Femur (tissue), 1 donor: ENCODE data around the gene RFX1.
"Not testable (repeated sequence)": the region's sequence is repeated elsewhere in the genome, so short reads cannot be mapped to it uniquely, and the experiment has no call there.

ENCODE experiments used
- DNase-seq: peaks from one replicate; pipeline ENCODE4 v3.0.0-alpha.2; 2017

The RFX1 gene

DNA sequence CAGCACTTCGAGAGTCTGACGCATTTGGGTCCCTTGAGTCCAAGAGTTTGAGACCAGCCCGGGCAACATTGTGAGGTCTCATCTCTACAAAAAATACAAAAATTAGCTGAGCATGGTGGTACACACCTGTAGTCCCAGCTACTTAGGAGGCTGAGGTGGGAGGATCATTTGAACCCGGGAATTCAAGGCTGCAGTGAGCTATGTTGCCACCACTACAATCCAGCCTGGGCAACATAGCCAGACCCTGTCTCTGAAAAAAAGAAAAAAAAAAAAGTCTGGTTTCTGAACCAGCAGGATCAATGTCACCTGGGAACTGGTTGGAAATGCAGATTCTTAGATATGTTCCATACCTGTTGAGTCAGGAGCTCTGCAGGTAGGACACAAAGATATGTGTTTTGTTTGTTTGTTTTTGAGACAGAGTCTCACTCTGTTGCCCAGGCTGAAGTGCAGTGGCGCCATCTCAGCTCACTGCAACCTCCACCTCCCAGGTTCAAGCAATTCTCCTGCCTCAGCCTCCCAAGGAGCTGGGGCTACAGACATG lies 20.6 kb upstream of the RFX1 start:
- not testable (repeated sequence) for DNase-seq

DNA sequence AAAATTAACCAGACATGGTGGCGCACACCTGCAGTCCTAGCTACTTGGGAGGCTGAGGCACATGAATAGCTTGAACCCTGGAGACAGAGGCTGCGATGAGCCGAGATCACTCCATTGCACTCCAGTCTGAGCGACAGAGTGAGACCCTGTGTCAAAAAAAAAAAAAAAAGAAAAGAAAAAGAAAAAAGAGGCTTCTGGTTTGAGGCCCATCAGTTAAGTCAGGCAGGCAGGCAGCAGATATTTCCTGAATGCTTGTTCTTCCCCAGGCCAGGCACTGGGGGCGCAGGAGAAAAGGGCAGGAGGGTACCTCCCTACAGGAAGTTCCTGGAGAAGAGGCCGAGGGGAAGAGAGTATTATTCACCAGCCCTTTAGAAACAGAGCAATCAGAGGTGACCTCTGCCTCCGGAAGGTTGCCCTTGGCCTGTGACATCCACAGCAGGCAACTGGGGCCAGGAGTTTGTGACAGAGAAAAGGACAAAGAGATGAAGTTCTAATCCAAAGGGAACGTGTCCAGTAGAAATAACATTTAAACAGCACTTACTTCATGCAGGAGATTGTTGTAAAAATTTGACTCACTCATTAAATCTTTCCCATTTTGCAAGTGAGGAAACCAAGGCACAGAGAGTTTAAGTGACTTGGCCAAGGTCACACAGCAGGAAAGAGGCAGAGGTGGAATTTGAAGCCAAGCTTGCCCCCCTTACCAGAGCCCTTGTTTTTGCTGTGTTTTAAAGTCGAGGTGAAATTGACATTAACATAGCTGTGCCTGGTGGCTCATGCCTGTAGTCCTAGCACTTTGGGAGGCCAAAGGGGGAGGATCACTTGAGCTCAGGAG lies 17.5 kb upstream of the RFX1 start:
- peak; percentile 47 for DNase-seq

DNA sequence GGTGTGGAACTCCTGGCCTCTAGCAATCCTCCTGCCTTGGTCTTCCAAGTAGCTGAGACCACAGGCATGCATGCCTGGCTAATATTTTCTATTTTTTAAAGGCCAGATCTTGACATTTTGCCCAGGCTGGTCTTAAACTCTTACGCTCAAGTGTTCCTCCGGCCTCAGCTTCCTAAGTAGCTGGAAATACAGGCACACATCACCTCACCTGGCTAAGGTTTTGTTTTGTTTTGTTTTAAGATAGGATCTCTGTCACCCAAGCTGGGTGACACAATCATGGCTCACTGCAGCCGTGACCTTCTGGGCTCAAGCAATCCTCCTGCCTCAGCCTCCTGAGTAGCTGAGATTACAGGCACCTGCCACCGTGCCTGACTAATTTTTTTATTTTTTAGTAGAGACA lies 16.3 kb upstream of the RFX1 start:
- DNase-seq, result no peak

DNA sequence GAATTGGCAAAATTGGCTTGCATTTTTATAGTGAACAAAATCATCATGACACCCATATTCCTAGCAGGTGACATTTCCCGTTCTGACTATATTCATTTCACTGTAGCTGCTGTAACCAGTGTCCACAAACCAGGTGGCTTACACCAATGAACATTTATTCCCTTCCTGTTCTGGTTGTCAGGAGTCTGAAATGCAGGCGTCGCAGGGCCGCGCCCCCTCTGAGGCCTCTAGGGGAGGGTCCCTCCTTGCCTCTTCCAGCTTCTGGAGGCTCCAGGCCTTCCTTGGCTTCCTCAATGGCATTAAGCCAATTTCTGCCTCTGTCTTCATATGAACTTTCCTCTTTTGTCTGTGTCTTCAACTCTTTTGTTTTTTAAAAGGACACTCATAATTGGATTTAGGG lies 15.4 kb upstream of the RFX1 start:
- DNase-seq, result no peak

DNA sequence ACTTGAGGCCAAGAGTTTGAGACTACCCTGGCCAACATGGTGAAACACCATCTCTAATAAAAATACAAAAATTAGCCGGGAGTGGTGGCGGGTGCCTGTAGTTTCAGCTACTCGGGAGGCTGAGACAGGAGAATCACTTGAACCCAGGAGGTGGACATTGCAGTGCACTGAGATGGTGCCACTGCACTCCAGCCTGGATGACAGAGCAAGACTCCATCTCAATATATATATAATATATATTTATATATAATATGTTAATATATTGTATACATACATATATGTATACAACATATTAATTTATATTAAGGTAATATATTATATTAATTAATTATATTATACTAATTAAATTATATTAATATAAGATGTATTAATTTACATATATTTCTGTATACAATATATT lies 13.6 kb upstream of the RFX1 start:
- DNase-seq, result not testable (repeated sequence)

GRCh38 chr19:14019100-14019499 lies 13.0 kb upstream of the RFX1 start:
- no peak for DNase-seq

DNA sequence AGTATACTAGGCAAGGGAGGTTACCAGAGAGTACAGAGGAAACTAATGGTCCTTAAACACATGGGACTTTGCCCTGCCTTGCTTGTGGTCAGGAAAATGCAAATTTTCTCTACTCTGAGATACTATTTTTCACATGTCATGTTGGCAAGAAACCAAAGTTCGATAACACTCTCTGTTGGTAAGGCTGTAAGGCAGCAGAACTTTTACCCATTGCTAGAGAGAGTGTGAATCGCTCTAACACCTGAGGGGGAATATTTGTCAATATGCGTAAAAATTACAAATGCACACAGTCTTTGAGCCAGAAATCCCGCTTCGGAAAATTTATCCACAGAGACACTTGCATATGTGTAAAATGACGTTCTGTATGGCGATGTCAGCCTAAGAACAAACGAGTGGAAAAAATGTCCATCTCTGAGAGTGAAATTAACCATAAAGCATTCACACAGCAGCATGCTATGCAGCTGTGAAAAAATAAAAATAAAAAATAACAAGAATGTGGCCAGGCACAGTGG lies 9.5 kb upstream of the RFX1 start:
- no peak for DNase-seq

DNA sequence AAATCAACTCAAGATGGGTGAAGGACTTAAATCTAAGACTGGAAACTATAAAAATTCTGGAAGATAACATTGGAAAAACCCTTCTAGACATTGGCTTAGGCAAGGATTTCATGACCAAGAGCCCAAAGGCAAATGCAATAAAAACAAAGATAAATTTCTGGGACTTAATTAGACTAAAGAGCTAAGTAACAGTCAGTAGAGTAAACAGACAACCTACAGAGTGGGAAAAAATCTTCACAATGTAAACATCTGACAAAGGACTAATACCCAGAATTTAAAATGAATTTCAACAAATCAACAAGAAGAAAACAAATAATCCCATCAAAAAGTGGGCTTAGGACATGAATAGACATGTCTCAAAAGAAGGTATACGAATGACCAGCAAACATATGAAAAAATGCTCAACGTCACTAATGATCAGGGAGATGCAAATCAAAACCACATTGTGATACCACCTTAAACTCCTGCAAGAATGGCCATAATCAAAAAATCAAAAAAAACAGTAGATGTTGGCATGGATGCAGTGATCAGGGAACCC lies 6.3 kb upstream of the RFX1 start:
- no peak for DNase-seq

DNA sequence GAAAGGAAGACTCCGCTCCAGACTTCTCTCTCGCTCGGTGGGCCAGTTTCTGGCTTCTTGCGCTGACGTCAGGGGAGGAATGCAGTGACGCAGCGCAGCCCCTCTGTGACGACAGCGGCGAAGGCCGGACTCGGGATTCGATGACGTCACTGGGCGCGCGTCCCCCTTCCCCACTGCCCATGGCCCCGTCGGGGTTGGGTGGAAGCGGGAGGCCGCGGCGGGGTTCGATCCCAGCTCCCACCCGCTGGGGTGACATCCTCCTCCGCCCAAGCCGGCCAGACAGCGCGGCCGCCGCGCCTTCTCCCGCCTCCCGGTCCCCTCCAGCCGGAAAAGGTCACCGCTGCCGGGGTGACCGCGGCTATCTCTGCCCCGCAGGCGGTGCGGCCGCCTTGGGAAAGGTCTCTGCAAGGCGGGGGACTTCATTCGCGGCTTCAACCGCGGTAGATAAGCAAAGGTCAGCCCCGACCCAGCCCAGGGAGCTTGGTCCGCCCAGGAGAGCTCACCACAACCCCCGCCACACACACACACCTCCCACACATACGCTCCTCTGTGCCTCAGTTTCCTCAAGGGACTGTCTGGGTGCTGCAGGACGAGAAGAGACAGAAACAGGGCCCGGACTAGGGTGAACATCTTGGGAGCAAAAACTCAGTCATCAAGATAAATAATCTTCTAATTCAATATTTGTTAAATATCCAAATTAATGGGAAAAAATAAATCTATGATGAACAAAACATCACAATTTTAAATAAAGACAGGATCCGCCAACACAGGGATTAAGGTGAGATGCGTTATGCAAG lies 844 bp upstream of the RFX1 start:
- no peak for DNase-seq

DNA sequence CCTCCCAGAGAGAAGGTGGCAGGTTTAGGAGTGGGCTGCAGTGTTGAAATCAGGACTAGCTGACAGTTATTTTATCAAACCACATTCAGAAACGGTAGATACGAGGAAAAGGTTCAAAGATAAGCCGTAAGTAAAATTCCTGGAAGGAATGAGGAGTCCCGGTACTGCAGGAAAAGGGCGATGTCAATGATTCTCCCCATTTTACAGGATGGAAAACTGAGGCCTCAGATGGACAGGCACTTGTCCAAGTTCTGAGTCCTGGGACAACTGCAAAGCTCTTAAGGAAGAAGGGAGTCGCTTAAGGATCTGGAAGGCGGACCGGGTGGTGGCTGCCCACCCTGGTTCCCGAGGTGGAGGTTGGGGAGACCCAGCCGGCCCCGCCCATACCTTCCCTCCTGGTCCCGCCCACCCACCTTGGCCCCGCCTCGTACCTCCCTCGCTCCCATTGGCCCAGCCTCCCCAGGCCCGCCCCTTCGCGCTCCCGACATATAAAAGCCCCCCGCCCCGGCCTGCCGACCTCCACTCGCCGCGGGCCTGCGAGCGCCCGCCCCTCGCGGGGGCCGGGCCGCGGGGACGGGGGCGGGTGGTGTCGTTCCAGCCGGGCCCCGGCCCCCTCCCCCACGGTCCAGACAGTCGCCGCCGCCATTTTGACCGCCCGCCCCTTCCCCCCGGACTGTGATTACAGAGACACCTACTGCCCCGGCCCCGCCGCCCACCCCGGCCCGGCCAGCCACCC lies 603 bp downstream of the RFX1 start:
- DNase-seq, result peak; percentile 95

- DNase-seq, result no peak
Measured at GRCh38 chr19:14004619-14005348, 1.3 kb downstream of the RFX1 start.

GRCh38 chr19:14003251-14004055 lies 2.7 kb downstream of the RFX1 start:
- DNase-seq, result no peak

DNA sequence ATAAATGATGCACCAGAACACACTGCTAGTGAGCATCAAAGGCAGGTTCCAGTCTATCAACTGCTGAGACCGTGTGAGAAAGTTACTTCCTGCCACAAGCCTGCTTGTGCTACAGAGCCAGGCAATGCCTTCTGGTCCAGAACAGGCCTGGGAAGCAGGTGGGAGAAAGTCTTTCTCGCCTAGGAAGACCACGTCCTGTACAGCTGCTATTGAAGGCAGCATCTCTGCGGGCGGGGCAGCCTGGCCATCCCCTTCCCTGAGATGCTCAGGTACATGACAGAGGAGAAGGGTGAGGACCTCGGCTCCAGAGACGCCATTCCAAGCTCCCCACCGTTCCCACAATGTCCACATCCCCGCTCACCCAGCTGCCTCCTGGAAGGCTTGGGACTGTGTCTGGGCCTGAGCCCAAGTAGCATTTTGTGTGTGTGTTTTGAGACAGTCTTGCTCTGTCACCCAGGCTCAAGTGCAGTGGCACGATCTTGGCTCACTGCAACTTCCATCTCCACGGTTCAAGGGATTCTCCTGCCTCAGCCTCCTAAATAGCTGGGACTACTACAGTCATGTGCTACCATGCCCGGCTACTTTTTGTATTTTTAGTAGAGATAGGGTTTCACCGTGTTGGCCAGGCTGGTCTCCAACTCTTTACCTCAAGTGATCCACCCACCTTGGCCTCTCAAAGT lies 3.4 kb downstream of the RFX1 start:
- DNase-seq, result no peak

DNA sequence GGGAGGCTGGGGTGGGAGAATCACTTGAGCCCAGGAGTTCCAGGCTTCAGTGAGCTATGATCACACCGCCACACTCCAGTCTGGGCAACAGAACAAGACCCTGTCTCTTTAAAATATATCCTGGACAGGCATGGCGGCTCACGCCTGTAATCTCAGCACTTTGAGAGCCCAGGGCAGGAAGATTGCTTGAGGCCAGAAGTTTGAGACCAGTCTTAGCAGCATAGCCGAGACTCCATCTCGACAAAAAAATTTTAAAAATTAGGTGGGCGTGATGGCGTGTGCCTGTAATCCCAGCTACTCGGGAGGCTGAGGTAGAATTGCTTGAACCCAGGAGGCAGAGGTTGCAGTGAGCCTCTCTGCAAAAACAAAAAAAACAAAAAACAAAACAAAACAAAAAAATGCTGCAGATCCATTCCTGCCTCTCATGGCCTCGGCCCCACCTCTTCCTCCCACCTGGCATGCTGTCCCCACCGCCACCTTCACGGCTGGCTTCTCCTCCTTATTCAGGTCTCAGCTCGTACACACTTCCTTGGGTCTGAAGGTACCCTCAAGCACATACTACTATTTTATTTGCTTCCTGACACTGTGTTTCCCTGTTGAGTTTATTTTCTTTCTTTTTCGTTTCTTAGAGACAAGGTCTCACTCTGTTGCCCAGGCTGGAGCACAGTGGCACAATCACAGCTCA lies 5.3 kb downstream of the RFX1 start:
- no peak for DNase-seq

DNA sequence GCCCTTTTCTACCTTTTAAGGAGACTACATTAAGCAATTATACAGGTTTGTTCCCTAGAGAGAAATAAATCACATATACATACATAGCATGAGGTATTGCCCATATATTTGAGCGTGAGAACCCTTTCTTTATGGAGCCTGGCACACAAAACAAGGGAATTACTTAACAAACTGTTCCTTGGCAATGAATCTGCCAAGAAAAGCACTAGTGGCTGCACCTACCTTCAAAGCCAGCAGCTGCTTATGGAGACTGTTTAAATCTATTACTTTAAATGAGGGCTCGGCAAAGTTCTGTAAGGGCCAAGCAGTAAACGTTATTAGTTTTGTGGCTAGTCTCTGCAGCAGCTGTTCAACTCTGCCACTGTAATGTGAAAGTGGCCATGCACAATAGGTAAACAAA lies 7.0 kb downstream of the RFX1 start:
- DNase-seq, result no peak

DNA sequence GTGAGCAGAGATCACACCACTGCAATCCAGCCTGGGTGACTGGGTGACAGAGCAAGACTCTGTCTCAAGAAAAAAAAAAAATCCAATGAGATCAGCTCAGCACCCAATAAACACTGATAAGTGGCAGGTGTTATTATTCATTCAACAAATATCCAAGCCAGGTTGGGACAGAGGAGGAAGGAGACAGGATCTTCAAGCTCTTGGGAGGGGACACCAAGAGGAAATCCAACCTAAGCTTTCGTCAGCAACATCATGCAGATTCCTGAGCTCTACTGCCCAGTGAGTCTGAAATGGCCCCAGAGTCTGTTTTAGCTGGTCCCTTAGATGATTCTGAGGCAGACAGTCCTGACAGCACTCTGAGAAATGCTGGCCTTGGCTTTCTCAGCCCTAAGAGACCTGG lies 7.7 kb downstream of the RFX1 start:
- DNase-seq, result no peak

DNA sequence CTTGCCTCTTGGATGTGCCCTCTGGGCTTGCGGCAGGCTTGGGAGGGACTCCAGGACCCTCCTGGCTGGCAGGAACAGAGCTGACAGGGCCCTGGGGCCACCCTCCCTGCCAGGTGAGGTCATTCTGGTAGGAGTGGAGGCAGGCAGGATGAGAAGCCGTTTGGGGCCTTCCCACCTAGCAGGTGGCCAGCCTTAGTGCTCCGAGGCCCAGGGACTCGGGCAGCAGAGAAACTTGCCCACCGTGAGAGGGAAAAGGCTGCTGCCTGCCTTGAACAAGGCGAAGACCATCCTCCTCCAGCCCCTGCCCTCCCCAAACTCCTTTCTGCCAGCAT lies 8.5 kb downstream of the RFX1 start:
- no peak for DNase-seq

DNA sequence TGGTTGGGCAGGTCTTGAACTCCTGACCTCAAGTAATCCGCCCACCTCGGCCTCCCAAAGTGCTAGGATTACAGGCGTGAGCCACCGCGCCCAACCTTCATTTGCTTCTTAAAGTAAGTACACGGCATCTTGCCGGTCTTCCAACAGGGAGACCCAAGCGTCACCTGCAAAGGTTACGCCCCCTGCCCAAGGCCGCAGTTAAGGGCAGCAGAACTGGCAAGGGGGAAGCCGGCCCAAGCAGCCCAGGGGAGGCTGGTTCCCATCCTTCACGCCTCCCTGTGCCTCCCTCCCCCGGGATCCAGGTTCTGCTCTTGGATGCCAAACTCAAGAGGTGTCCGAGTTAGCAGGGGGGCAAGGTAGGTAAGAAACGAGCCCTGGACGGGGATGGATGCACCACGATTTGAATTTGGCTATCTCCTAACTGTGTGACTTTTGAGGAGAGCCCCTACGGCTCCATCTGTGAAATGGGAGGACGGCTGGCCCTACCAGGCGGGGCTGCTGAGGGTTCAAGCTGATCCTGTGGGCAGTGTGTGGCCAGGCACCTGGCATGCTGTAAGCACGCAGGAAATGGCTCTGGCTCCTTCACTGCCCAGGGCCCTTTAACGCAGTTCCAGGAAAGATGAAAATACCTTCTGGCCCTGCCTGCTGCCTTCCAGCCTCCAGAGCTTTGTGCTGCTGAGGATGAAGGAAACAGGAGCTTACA lies 9.0 kb downstream of the RFX1 start:
- no peak for DNase-seq
